Measurements from ENCODE around the gene IQSEC2.
A peak's percentile ranks its signal among the peaks of the same experiment; 100 is the strongest.

The IQSEC2 gene

GRCh38 chrX:53317365-53318069 is 36.1 kb upstream of the IQSEC2 start:
- no peaks in the 10 kb centered on the region; the same call in none of the 2 replicates for H3K27me3 ChIP-seq (replicated peaks; ENCODE audit: control insufficient read depth, insufficient read depth, low read length)
- TF ChIP-seq CTCF (IDR thresholded peaks at IDR 0.05; ENCODE audit: insufficient read depth, low read length, poor library complexity, severe bottlenecking), result peak; percentile 95
- no peak overlapping the region for H3K4me3 ChIP-seq (replicated peaks; ENCODE audit: low read depth, low read length)
- peak; percentile 41 for DNase-seq (ENCODE audit: extremely low read depth, insufficient read length)
- no peaks in the 10 kb centered on the region for H3K36me3 ChIP-seq (ENCODE audit: control insufficient read depth, insufficient read depth, low read length)

- H3K36me3 ChIP-seq (ENCODE audit: control insufficient read depth, insufficient read depth, low read length), result no peaks in the 10 kb centered on the region
- DNase-seq (ENCODE audit: extremely low read depth, insufficient read length), result no peak
- H3K4me3 ChIP-seq (replicated peaks; ENCODE audit: low read depth, low read length), result no peak overlapping the region
- TF ChIP-seq CTCF (IDR thresholded peaks at IDR 0.05; ENCODE audit: insufficient read depth, low read length, poor library complexity, severe bottlenecking), result no peak
- no peaks in the 10 kb centered on the region; the same call in none of the 2 replicates for H3K27me3 ChIP-seq (replicated peaks; ENCODE audit: control insufficient read depth, insufficient read depth, low read length)
These were observed 35.5 kb upstream of the IQSEC2 start for GRCh38 chrX:53316860-53317237.

GRCh38 chrX:53316111-53316859 is 34.9 kb upstream of the IQSEC2 start:
- no peaks in the 10 kb centered on the region; the same call in none of the 2 replicates for H3K27me3 ChIP-seq (replicated peaks; ENCODE audit: control insufficient read depth, insufficient read depth, low read length)
- H3K4me3 ChIP-seq (replicated peaks; ENCODE audit: low read depth, low read length), result no peak overlapping the region
- no peak for DNase-seq (ENCODE audit: extremely low read depth, insufficient read length)
- H3K36me3 ChIP-seq (ENCODE audit: control insufficient read depth, insufficient read depth, low read length), result no peaks in the 10 kb centered on the region
- TF ChIP-seq CTCF (IDR thresholded peaks at IDR 0.05; ENCODE audit: insufficient read depth, low read length, poor library complexity, severe bottlenecking), result no peak

GRCh38 chrX:53313728-53314105 is 32.3 kb upstream of the IQSEC2 start:
- no peak for TF ChIP-seq CTCF (IDR thresholded peaks at IDR 0.05; ENCODE audit: insufficient read depth, low read length, poor library complexity, severe bottlenecking)
- Histone ChIP-seq H3K36me3 (ENCODE audit: control insufficient read depth, insufficient read depth, low read length) (no peaks in the 10 kb centered on the region), H3K4me3 (replicated peaks; ENCODE audit: low read depth, low read length) (no peak overlapping the region), H3K27me3 (replicated peaks; ENCODE audit: control insufficient read depth, insufficient read depth, low read length) (no peaks in the 10 kb centered on the region; the same call in 1 of the 2 replicates)
- DNase-seq (ENCODE audit: extremely low read depth, insufficient read length), result no peak

- no peak for DNase-seq (ENCODE audit: extremely low read depth, insufficient read length)
- no peak overlapping the region for H3K4me3 ChIP-seq (replicated peaks; ENCODE audit: low read depth, low read length)
- H3K36me3 ChIP-seq (ENCODE audit: control insufficient read depth, insufficient read depth, low read length), result no peaks in the 10 kb centered on the region
- H3K27me3 ChIP-seq (replicated peaks; ENCODE audit: control insufficient read depth, insufficient read depth, low read length), result no peaks in the 10 kb centered on the region; the same call in 1 of the 2 replicates
- TF ChIP-seq CTCF (IDR thresholded peaks at IDR 0.05; ENCODE audit: insufficient read depth, low read length, poor library complexity, severe bottlenecking), result peak; percentile 76
These were observed 31.8 kb upstream of the IQSEC2 start for GRCh38 chrX:53312946-53313727.
